Erythroblast (primary cell): Measurements from ENCODE around the gene WNT3.

Source experiments
- GATA1 ChIP-seq: IDR thresholded peaks from 2 replicates; pipeline ENCODE4 v1.6.1; 2011; ENCODE audit warnings: low read depth, mild to moderate bottlenecking, control low read depth, low read length, moderate library complexity
- POLR2A ChIP-seq: IDR thresholded peaks from 2 replicates; pipeline ENCODE4 v1.6.1; 2011; ENCODE audit warnings: mild to moderate bottlenecking, low read length

DNA sequence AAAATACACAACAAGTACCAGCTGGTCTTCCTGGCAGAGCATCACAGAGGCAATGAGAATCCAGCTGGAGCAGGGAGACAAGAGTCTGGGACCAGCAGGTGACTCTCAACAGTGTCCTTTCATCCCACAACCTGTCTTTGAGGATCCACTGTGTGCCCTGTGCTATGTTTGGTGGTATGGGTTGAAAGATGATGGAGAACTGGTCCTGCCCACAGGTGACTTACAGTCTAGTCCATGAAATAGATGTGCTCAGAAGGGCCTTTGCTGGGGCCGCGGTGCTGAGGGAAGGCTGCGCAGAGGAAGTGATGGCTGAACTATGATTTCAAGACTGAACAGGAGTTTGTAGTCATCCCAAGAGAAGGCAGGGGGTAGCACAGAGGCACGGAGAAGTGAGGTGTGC, 17.9 kb downstream of the WNT3 start:
- TF ChIP-seq POLR2A (no peak), GATA1 (no peak)
